Activated CD8-positive, alpha-beta memory T cell treated with anti-CD3 and anti-CD28 coated beads for 36 hours (primary cell): ENCODE measurements around the gene SDHAF3. TPM values are rescaled to one million over a fixed set of nuclear protein-coding genes. Genes with fewer than 3 reads are reported as not detected.
"Not testable (repeated sequence)": the region's sequence is repeated elsewhere in the genome, so short reads cannot be mapped to it uniquely, and the experiment has no call there.

Experiments used
- CTCF ChIA-PET: fragments of 350-600 bp; sonication (Branson Sonifier 250); formaldehyde crosslinking; loops from one replicate; lab custom pipeline; 2021; ENCODE audit warnings: antibody characterized with exemption; lab: Charles Lee
- POLR2A ChIA-PET: fragments of 350-600 bp; sonication (Branson Sonifier 250); formaldehyde crosslinking; loops from one replicate; lab custom pipeline; 2021; ENCODE audit warnings: antibody characterized with exemption; lab: Charles Lee
- total RNA-seq, 2 experiments: library from RNA; stranded (reverse); gene quantifications; one replicate each; pipeline ENCODE4 v1.2.3, GENCODE V29; 2021

Gene SDHAF3
- 10 to 100 TPM; 36.5 to 37.2 TPM for total RNA-seq

DNA sequence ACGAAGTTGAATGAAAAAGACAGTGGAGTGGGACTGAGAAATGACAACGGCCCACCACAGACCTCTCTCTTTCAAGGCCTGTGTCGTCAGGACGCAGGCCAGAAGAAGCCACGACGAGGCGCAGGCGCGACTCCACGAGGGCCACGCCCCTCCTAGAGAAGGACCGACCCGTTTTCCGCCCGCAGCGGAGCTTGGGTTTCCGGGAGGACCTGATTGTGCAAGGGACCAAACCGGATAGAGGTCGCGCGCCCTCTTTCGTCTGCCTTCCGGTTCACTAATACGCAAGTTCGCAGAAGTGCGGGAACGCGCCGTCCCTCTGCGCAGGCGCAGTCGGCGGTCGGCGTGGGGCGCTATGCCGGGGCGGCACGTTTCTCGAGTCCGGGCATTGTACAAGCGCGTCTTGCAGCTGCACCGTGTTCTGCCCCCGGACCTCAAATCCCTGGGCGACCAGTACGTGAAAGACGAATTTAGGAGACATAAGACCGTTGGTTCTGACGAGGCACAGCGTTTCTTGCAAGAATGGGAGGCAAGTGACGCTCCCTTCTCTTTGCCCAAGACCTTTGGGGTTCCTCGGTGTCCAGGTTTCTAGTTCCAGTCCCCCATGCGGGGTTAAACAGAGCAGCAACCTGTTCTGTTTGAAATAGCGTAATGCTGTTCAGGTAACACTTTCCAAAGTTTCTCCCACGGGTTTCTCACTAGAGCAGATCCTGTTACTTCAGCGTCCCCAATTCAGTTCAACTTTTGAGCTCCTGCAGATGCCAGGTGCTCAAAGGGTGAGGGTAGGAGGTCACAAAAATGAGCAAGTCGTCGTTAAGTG lies at the start of gene SDHAF3:
SDHAF3 (plus strand) TSS at position 327 of the 817 bp plus-strand sequence; CDS start at position 353, 26 bp downstream.
- POLR2A ChIA-PET, result interaction anchor here (0.6 to 1.9 kb wide), 6 partner anchors 13 to 854 kb away, joined by 3 to 11 read pairs (median 4); partner anchors contain the start of gene ASNS
- CTCF ChIA-PET, result interaction anchor here (1.9 kb wide), 1 partner anchor 13 kb away, joined by 10 read pairs; no protein-coding TSS in a partner anchor

GRCh38 chr7:97072025-97072424 lies 45.5 kb upstream of the SDHAF3 start:
- CTCF ChIA-PET, result not testable (repeated sequence)

GRCh38 chr7:97075928-97076327 lies 41.6 kb upstream of the SDHAF3 start:
- CTCF ChIA-PET, result no interaction called here

More at GRCh38 chr7:97072025-97072424, 45.5 kb upstream of the SDHAF3 start:
- POLR2A ChIA-PET, result not testable (repeated sequence)

GRCh38 chr7:97078023-97078969 lies 39.2 kb upstream of the SDHAF3 start:
- POLR2A ChIA-PET, result no interaction called here
- CTCF ChIA-PET, result no interaction called here

More at GRCh38 chr7:97075928-97076327, 41.6 kb upstream of the SDHAF3 start:
- POLR2A ChIA-PET, result no interaction called here

GRCh38 chr7:97079300-97079699 lies 38.2 kb upstream of the SDHAF3 start:
- POLR2A ChIA-PET, result no interaction called here
- CTCF ChIA-PET, result no interaction called here

DNA sequence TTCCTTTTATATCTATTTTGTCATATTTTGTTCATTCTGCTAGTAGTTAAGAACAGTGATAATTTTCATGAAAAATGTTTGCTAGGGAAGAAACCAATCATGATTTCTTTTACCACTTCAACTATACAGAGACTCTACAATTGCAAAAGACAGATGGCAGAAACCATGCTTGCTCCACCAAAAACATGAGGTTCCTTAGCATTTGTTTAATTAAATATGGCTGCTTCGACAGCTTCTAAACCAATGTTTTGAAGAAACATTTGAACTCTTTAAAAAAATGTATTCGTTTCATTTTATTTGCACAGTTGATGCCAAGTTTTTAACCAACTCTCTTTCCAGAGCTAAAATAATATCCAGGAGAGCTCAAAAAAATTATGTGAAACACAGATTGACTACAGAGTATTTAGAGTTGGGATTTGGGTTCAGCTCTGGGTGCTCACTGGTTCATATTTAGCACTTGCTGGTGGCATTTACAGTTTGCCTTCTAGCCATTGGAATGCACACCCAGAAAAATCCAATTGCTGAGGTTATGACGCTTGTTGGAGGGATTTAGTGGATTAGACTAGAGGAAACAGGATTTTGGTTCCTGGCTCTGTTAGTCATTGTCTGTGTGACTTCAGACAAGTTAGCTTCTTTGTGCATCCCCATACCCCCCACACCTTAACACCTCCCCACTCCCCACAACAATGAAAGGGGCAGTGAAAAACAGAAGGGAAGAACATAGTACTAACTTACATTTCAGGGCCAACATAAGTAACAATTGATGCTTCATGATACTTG lies 35.8 kb upstream of the SDHAF3 start:
- CTCF ChIA-PET, result no interaction called here

DNA sequence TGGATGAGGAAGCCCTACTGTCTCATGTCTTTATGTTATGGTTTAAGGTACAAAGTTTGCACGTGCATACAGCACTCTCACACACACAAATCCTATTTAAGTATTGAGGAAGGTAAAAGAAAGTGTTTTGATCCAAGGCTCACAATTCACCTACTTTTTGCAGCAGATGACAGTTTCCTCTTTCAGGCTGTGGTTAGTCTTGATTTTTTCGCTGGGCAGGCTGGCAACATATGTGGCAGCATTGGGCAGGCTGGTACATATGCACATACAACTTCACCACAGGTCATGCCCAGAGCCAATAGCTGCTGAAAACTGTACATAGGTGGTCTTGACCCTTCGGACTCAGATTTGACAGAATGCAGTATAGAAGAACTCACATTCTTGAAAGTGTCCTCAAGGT lies 29.1 kb upstream of the SDHAF3 start:
- CTCF ChIA-PET, result interaction anchor here (0.6 kb wide), 1 partner anchor 1253 kb away, joined by 4 read pairs; no protein-coding TSS in a partner anchor
- POLR2A ChIA-PET, result no interaction called here

More for the DNA sequence above, 35.8 kb upstream of the SDHAF3 start:
- POLR2A ChIA-PET, result no interaction called here

GRCh38 chr7:97089771-97090170 lies 27.7 kb upstream of the SDHAF3 start:
- POLR2A ChIA-PET, result no interaction called here

GRCh38 chr7:97090761-97091353 lies 26.6 kb upstream of the SDHAF3 start:
- ChIA-PET POLR2A (no interaction called here), CTCF (no interaction called here)

More at GRCh38 chr7:97089771-97090170, 27.7 kb upstream of the SDHAF3 start:
- CTCF ChIA-PET, result no interaction called here

GRCh38 chr7:97094284-97094930 lies 23.1 kb upstream of the SDHAF3 start:
- POLR2A ChIA-PET, result no interaction called here
- CTCF ChIA-PET, result interaction anchor here (1.4 kb wide), 1 partner anchor 10 kb away, joined by 5 read pairs; no protein-coding TSS in a partner anchor

GRCh38 chr7:97096037-97096436 lies 21.5 kb upstream of the SDHAF3 start:
- POLR2A ChIA-PET, result no interaction called here
- CTCF ChIA-PET, result interaction anchor here (1.0 kb wide), 1 partner anchor 8 kb away, joined by 3 read pairs; no protein-coding TSS in a partner anchor

- ChIA-PET POLR2A (no interaction called here), CTCF (interaction anchor here (1.0 kb wide), 1 partner anchor 8 kb away, joined by 3 read pairs; no protein-coding TSS in a partner anchor)
These were observed 20.8 kb upstream of the SDHAF3 start for GRCh38 chr7:97096661-97097060.

GRCh38 chr7:97104719-97105238 lies 12.7 kb upstream of the SDHAF3 start:
- ChIA-PET CTCF (interaction anchor here (0.6 to 2.0 kb wide), 11 partner anchors 9 to 743 kb away, joined by 3 to 10 read pairs (median 4); partner anchors contain the start of gene SDHAF3), POLR2A (interaction anchor here (0.7 kb wide), 1 partner anchor 12 kb away, joined by 3 read pairs; the partner anchor contains the start of gene SDHAF3)

- ChIA-PET CTCF (no interaction called here), POLR2A (no interaction called here)
These were observed 10.2 kb upstream of the SDHAF3 start for GRCh38 chr7:97107192-97107800.

DNA sequence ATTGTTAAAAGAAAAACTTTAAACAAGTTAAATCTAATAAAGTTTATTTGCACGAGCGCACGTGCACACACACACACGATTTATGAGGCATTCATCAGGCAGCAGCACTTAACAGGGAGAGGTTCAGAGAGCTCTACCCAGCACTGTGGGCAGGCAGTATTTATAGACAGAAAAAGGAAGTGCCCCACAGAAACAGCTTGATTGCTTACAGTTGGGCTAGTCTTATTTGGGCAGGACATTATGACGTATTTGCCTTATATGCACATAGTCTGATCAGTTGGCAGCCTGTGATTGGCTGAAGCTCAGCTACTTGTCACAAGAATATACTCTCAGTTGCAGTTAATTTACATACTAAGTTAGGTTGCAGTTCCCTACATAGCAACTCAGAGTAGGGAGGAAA lies 1.2 kb upstream of the SDHAF3 start:
- ChIA-PET CTCF (interaction anchor here (1.0 to 1.9 kb wide), 2 partner anchors 11 to 18 kb away, joined by 3 to 10 read pairs; no protein-coding TSS in a partner anchor), POLR2A (no interaction called here)

DNA sequence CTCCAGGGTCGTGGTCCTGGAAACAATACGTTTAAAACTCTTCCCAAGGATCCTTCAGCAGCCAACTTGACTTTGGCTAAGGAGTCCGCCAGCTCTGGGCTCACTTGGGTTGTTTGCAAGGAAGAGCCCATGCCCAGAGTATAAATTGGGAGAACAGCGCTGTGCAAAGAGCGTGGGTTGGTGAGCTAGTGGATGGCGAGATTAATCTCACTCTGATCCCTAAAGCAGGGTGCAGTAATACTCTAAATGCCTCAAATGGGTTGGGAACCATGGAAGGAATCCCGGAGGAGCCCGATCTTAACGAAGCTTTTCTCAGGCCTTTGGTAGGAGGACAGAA lies 495 bp upstream of the SDHAF3 start:
- POLR2A ChIA-PET, result interaction anchor here (0.9 to 1.9 kb wide), 5 partner anchors 12 to 854 kb away, joined by 3 to 11 read pairs (median 4); partner anchors contain the start of gene ASNS
- CTCF ChIA-PET, result interaction anchor here (1.9 kb wide), 1 partner anchor 12 kb away, joined by 10 read pairs; no protein-coding TSS in a partner anchor
